CD1c-positive myeloid dendritic cell (primary cell): ENCODE results near the gene ZNF169.
A peak's percentile ranks its signal among the peaks of the same experiment; 100 is the strongest.
"Not testable (repeated sequence)": the region's sequence is repeated elsewhere in the genome, so short reads cannot be mapped to it uniquely, and the experiment has no call there.

Experiments
- DNase-seq: peaks from one replicate; pipeline ENCODE4 v3.0.0-alpha.2; 2016; ENCODE audit errors: extremely low spot score

The ZNF169 gene

GRCh38 chr9:94259077-94259862 lies at the start of gene ZNF169:
Gene ZNF169, plus strand, starts transcription at chr9:94259298. Its CDS starts 19,515 bp downstream, at chr9:94278813.
- peak; percentile 89 for DNase-seq

GRCh38 chr9:94210616-94211603 lies 48.2 kb upstream of the ZNF169 start:
- no peak for DNase-seq

GRCh38 chr9:94212091-94212490 lies 47.0 kb upstream of the ZNF169 start:
- no peak for DNase-seq

- DNase-seq = no peak
These were observed 46.6 kb upstream of the ZNF169 start for GRCh38 chr9:94212531-94212930.

- DNase-seq = peak; percentile 90
These were observed 45.5 kb upstream of the ZNF169 start for GRCh38 chr9:94213511-94214124.

- DNase-seq = no peak
These were observed 36.2 kb upstream of the ZNF169 start for GRCh38 chr9:94222870-94223269.

GRCh38 chr9:94225413-94225812 lies 33.7 kb upstream of the ZNF169 start:
- not testable (repeated sequence) for DNase-seq

GRCh38 chr9:94228616-94229015 lies 30.5 kb upstream of the ZNF169 start:
- DNase-seq = no peak

- DNase-seq = no peak
These were observed 26.7 kb upstream of the ZNF169 start for GRCh38 chr9:94232428-94232827.

- DNase-seq = not testable (repeated sequence)
These were observed 18.0 kb upstream of the ZNF169 start for GRCh38 chr9:94241098-94241497.

GRCh38 chr9:94245651-94246050 lies 13.4 kb upstream of the ZNF169 start:
- no peak for DNase-seq

GRCh38 chr9:94250456-94250855 lies 8.6 kb upstream of the ZNF169 start:
- DNase-seq = no peak

GRCh38 chr9:94256007-94256406 lies 3.1 kb upstream of the ZNF169 start:
- DNase-seq = no peak

- not testable (repeated sequence) for DNase-seq
These were observed 6.7 kb downstream of the ZNF169 start for GRCh38 chr9:94265626-94266402.

- DNase-seq = no peak
These were observed 10.2 kb downstream of the ZNF169 start for GRCh38 chr9:94269264-94269663.

- no peak for DNase-seq
These were observed 10.9 kb downstream of the ZNF169 start for GRCh38 chr9:94270009-94270408.

GRCh38 chr9:94277029-94277428 lies 17.9 kb downstream of the ZNF169 start:
- DNase-seq = not testable (repeated sequence)

GRCh38 chr9:94277885-94278536 lies 18.9 kb downstream of the ZNF169 start:
- DNase-seq = no peak

GRCh38 chr9:94280409-94280989 lies 21.4 kb downstream of the ZNF169 start:
- no peak for DNase-seq

- no peak for DNase-seq
These were observed 22.0 kb downstream of the ZNF169 start for GRCh38 chr9:94281101-94281500.
